GM13976 (cell line): Measurements from ENCODE around the gene CNKSR1.

Source experiments
- DNase-seq: peaks from one replicate; pipeline ENCODE4 v3.0.0; 2012; ENCODE audit warnings: low spot score
- in situ Hi-C: fragments of 300-500 bp; cut with MboI; formaldehyde crosslinking; loops from one replicate; pipeline ENCODE4 v1.12.0; 2022; ENCODE audit warnings: low sequenced_read_pairs, mixed read lengths, inconsistent platforms; ENCODE audit not compliant: unreplicated experiment
- TF ChIP-seq, protein P1 (sequence below): IDR thresholded peaks from 2 replicates; pipeline ENCODE4 v1.5.1; 2012; ENCODE audit warnings: borderline replicate concordance, mild to moderate bottlenecking; ENCODE audit not compliant: insufficient read depth; ENCODE audit errors: extremely low read depth, missing control alignments, control extremely low read depth

Gene CNKSR1

DNA sequence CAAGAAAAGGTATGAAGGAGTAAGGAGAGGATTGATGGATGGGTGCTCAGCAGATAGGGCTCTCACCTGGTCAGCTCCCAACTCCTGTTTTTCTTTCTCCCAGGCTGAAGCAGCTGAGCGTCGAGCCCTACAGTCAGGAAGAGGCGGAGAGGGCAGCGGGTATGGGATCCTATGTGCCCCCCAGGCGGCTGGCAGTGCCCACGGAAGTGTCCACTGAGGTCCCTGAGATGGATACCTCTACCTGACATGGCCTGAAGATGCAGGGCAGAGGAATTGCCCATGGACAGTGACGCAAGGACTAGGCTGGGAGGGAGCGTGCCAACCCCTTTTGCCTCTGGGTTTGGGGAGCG lies 6.8 kb upstream of the CNKSR1 start:
- no peak for DNase-seq
- TF ChIP-seq, protein P1, sequence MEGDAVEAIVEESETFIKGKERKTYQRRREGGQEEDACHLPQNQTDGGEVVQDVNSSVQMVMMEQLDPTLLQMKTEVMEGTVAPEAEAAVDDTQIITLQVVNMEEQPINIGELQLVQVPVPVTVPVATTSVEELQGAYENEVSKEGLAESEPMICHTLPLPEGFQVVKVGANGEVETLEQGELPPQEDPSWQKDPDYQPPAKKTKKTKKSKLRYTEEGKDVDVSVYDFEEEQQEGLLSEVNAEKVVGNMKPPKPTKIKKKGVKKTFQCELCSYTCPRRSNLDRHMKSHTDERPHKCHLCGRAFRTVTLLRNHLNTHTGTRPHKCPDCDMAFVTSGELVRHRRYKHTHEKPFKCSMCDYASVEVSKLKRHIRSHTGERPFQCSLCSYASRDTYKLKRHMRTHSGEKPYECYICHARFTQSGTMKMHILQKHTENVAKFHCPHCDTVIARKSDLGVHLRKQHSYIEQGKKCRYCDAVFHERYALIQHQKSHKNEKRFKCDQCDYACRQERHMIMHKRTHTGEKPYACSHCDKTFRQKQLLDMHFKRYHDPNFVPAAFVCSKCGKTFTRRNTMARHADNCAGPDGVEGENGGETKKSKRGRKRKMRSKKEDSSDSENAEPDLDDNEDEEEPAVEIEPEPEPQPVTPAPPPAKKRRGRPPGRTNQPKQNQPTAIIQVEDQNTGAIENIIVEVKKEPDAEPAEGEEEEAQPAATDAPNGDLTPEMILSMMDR = no peak
- in situ Hi-C loops = no loop called here

DNA sequence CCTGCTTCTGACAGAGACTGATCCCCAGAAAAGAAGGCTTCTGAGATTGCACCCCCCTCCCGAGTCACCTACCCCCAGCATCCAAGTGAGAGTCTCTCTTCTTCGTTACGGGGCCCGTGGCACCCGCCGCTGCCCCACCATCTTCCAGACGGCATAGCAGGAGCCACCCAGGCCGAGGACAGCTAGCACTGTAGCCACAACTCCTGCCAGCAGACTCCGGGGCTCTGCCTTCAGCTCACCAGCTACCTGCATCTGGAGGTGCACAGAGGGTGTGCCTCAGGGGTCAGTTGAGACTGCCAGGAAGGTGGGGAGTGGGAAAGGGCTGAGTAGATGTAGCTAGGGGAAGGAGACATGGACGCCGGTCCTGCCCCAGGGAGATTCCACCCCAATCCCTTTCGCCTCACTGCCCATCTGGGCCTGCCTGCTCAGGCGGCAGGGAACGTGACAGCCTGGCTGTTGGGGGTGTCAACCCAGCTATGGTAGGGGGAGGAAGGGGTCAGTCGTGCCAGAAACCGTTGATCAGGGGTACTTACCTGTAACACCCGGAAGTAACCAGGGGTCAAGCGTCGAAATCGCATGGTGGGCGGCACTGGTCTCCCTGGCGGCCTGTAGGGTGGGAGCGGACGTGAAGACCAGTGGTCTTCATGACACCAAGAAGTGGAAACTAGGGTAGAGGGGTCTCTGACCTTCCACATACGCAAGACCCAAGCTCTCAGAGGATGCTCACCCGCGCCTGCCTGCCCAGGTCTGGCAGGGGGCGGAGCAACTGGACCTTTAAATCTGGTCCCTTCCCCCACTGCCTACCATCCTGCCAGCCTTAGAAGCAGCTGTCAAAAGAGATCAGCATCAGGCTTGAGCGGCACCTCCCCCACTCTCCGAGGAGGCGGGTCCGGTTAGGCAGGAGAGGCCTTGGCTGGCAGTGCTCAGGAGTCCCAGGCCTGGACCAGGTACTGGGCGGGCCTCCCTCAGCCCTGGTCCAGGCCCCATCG lies 5.9 kb upstream of the CNKSR1 start, which contains the start of gene ZNF593OS:
ZNF593OS (minus strand) TSS at position 749 of the 989 bp plus-strand sequence; CDS start at position 578, 171 bp downstream.
- in situ Hi-C loops = no loop called here
- TF ChIP-seq, protein P1 = no peak
- DNase-seq = peak; percentile 28

DNA sequence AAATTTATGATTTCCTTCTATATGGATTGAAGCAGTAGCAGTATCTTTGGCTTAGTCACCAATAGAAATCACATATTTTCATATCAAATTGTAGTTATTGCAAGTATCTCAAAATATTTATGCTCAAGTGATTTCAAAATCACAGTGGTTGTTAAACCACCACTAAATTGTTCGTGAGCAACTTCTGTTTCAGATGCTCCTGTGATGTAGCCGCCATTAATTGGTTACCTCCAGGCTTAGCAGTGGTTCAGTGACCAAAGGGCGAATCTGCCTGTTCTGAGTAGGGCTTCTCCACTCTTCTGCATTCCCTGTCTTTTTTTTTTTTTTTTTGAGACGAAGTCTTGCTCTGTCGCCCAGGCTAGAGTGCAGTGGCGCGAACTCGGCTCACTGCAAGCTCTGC lies 1.9 kb upstream of the CNKSR1 start:
- TF ChIP-seq, protein P1 = no peak
- in situ Hi-C loops = no loop called here
- DNase-seq = no peak

DNA sequence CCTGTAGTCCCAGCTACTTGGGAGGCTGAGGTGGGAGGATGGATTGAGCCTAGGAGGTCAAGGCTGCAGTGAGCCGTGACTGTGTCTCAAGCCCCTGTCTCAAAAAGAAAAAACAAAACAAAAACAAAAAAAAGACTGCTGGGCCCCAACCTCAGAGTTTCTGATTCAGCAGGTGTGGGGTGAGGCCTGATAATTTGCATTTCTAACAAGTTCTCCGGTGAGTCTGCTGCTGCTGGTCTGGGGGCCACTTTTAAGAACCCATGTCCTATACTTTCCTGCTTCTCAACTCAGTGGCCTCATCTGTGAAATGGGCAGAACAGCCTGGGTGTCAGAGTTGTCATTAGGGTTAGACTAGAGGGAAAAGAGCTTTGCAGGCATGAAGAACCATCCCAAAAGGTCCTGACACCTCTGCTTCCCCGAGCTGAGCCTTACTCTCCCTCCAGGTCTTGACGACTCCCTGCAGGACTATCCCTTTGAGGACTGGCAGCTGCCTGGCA lies 2.8 kb downstream of the CNKSR1 start:
- in situ Hi-C loops = no loop called here
- TF ChIP-seq, protein P1 = no peak
- no peak for DNase-seq

DNA sequence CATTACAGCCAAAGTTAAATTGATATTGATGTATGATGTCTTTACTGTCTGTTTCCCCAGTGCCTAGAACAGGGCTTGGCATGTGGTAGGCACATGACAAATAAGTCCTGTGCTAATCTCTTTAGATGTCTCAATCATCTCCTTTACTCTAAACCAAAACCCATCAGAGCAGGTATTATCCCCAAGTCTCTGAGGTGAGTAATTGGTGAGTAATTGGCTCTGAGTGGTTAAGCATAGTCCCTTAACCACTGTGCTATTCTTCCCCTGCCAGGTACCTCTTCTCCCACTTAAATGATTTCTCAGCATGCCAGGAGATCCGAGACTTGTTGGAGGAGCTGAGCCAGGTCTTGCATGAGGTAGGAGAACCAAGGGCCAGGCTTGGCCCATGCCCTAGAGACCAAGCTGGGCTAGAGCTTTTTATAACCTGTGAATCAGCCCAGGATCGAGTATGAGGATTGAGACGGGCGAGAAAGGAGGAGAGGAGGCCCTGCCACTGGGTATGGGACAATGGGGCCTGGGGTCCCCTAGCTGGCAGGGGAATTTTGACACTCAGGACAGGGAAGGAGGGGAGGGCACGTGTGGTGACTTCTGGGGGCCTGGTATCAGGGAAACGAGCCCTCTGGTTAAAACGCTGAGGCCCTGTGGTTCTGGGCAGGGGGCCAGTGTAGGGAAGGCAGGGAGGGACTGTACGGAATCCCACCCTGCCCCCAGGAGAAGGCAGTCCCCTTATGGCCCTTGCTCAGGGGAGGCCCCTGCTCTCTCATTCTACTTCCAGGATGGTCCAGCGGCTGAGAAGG lies 4.5 kb downstream of the CNKSR1 start:
- in situ Hi-C loops = no loop called here
- TF ChIP-seq, protein P1 = no peak
- no peak for DNase-seq

DNA sequence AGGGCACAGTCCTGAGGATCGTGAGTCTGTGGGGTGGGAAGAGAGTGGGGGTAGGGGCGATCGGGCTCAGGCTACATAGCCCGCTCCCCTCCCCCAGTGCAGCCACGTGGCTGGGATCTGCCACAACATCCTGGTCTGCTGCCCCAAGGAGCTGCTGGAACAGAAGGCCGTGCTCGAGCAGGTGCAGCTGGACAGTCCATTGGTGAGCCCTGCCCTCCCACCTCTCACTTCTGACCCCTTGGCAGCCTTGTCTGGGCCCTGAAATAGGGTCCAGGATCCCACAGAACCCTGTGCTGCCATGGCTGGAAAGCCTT lies 5.0 kb downstream of the CNKSR1 start:
- in situ Hi-C loops = no loop called here
- DNase-seq = no peak

More for the DNA sequence above, 5.0 kb downstream of the CNKSR1 start:
- TF ChIP-seq, protein P1 = no peak
